ENCODE data around the gene LRMDA.

GRCh38 chr10:76554033-76554408 is 1122.6 kb downstream of the LRMDA start:
- TF ChIP-seq CTCF (IDR thresholded peaks at IDR 0.05; ENCODE audit: borderline replicate concordance, extremely low read depth, low read length, poor library complexity, severe bottlenecking) = no peak
- no peak for TF ChIP-seq EZH2 (IDR thresholded peaks at IDR 0.05; ENCODE audit: borderline replicate concordance, low read depth, low read length, severe bottlenecking)

Data from DND-41 (cell line).